ENCODE data around the gene GPR150.

- TF ChIP-seq CTCF (IDR thresholded peaks at IDR 0.05) = no peak
- TF ChIP-seq POLR2AphosphoS5 (IDR thresholded peaks at IDR 0.05) = no peak
These were observed 2.8 kb upstream of the GPR150 start for GRCh38 chr5:95617057-95617456.
